ENCODE data around the gene RRN3. TPM values are rescaled to one million over a fixed set of nuclear protein-coding genes. Genes with fewer than 3 reads are reported as not detected.

RRN3 gene
- polyA plus RNA-seq, 2 of the 4 experiments (the other 2 are of a cell fraction): 34.0 to 95.7 TPM

GRCh38 chr16:15032547-15033308 lies 61.3 kb downstream of the RRN3 start:
- no peak for FAIRE-seq
- WGBS (ENCODE audit: missing lambda C conversion rate): 95% methylated on average over 13 of the region's 13 CpGs

GRCh38 chr16:15031586-15031985 lies 62.5 kb downstream of the RRN3 start:
- FAIRE-seq (no peak), ATAC-seq (no peak), DNase-seq (ENCODE audit: low read depth in 1 of 2, low spot score in 1 of 2) (no peak)
- WGBS (ENCODE audit: missing lambda C conversion rate): 96% methylated on average over 8 of the region's 8 CpGs
- Histone ChIP-seq H3K27ac (no peak overlapping the region), H3K4me1 (no peaks in the 10 kb centered on the region), H3K4me2 (no peak overlapping the region), H3K4me3 (no peak overlapping the region), H3K9me3 (no peaks in the 10 kb centered on the region)
- POLR2A ChIA-PET: no interaction called here
- CTCF ChIA-PET: interaction anchor here (0.7 kb wide), 1 partner anchor 697 kb away, joined by 4 read pairs; no protein-coding TSS in a partner anchor
- TF ChIP-seq POLR2A (IDR thresholded peaks at IDR 0.05; ENCODE audit: low read length) (no peak), EP300 (IDR thresholded peaks at IDR 0.05) (no peak), CBX8 (IDR thresholded peaks at IDR 0.05) (no peak), TP53 (CRISPR knock-in tag; IDR thresholded peaks at IDR 0.05) (no peak), CHD4 (IDR thresholded peaks at IDR 0.05; ENCODE audit: borderline replicate concordance) (no peak), MYC (IDR thresholded peaks at IDR 0.05; ENCODE audit: borderline replicate concordance, low read length) (no peak), BHLHE40 (IDR thresholded peaks at IDR 0.05; ENCODE audit: low read depth, low read length) (no peak), NPAS2 (CRISPR knock-in tag; IDR thresholded peaks at IDR 0.05; ENCODE audit: borderline replicate concordance) (no peak), PBX3 (IDR thresholded peaks at IDR 0.05) (no peak), BCL3 (IDR thresholded peaks at IDR 0.05) (no peak), JUNB (IDR thresholded peaks at IDR 0.05) (no peak), CEBPB (IDR thresholded peaks at IDR 0.05) (no peak), MAFK (IDR thresholded peaks at IDR 0.05; ENCODE audit: partially characterized antibody) (no peak), REST (IDR thresholded peaks at IDR 0.05) (no peak), FOSL2 (IDR thresholded peaks at IDR 0.05) (no peak), FOSL2 (CRISPR knock-in tag; IDR thresholded peaks at IDR 0.05) (no peak)

More at GRCh38 chr16:15032547-15033308, 61.3 kb downstream of the RRN3 start:
- no peak overlapping the region for H3K4me3 ChIP-seq
- DNase-seq (ENCODE audit: low read depth in 1 of 2, low spot score in 1 of 2): no peak
- H3K4me2 ChIP-seq: no peak overlapping the region
- H3K27ac ChIP-seq: no peak overlapping the region
- ChIA-PET POLR2A (interaction anchor here (0.7 kb wide), 1 partner anchor 14 kb away, joined by 3 read pairs; no protein-coding TSS in a partner anchor), CTCF (interaction anchor here (0.7 kb wide), 1 partner anchor 826 kb away, joined by 3 read pairs; no protein-coding TSS in a partner anchor)
- H3K9me3 ChIP-seq: no peaks in the 10 kb centered on the region
- no peak for ATAC-seq
- TF ChIP-seq USF2 (IDR thresholded peaks at IDR 0.05): no peak
- no peak for TF ChIP-seq JUNB (IDR thresholded peaks at IDR 0.05)
- no peak for TF ChIP-seq HES2 (IDR thresholded peaks at IDR 0.05)
- no peak for TF ChIP-seq FOSB (CRISPR knock-in tag; IDR thresholded peaks at IDR 0.05)
- TF ChIP-seq HEYL (CRISPR knock-in tag; IDR thresholded peaks at IDR 0.05): no peak
- TF ChIP-seq ELK1 (IDR thresholded peaks at IDR 0.05; ENCODE audit: low read depth, low read length): no peak
- TF ChIP-seq MAX (IDR thresholded peaks at IDR 0.05): no peak
- TF ChIP-seq RARB (CRISPR knock-in tag; IDR thresholded peaks at IDR 0.05): no peak
- TF ChIP-seq RFX5 (IDR thresholded peaks at IDR 0.05): no peak
- no peak for TF ChIP-seq CHD4 (IDR thresholded peaks at IDR 0.05; ENCODE audit: borderline replicate concordance)
- TF ChIP-seq CHD2 (IDR thresholded peaks at IDR 0.05; ENCODE audit: low read length, partially characterized antibody): no peak
- no peak for TF ChIP-seq FOSL2 (IDR thresholded peaks at IDR 0.05)
- no peak for TF ChIP-seq FOSL2 (CRISPR knock-in tag; IDR thresholded peaks at IDR 0.05)
- TF ChIP-seq JUN (IDR thresholded peaks at IDR 0.05): no peak
- TF ChIP-seq HOXB5 (CRISPR knock-in tag; IDR thresholded peaks at IDR 0.05): no peak
- TF ChIP-seq TP53 (CRISPR knock-in tag; IDR thresholded peaks at IDR 0.05): no peak
- H3K4me1 ChIP-seq: no peaks in the 10 kb centered on the region
